H54 (cell line): ENCODE data around the gene DIPK1C.

Source experiments
- DNase-seq: peaks from one replicate; pipeline ENCODE4 v3.0.0; 2011; ENCODE audit warnings: low spot score, mixed read lengths; ENCODE audit not compliant: insufficient read length
- FAIRE-seq: peaks from 3 replicates; lab custom pipeline; 2011; peaks lifted over from hg19 to GRCh38; lab: Jason Lieb, UNC
- POLR2A ChIP-seq: IDR thresholded peaks from 2 replicates; pipeline ENCODE4 v1.6.1; 2011; ENCODE audit warnings: low read depth, mild to moderate bottlenecking, low read length

The DIPK1C gene

DNA sequence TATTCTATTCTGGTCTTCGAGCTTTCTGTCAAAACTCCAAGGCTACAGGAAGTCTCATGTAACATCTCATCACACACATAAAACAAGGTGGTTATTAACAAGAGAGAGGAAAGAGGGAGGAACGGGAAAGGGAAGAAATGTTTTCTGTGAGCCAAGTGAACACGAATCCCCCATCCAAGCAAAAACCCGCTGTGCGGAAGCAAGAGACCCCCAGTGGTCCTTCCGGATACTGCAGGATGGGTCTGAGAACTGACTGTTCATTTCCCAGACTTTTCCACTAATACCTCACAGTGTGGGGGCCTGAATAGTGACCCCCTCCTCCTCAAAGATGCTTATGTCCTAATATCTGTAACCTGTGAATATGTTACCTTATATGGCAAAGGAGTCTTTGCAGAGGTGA, 19.0 kb upstream of the DIPK1C start:
- TF ChIP-seq POLR2A, result no peak
- FAIRE-seq (no peak), DNase-seq (no peak)

- TF ChIP-seq POLR2A, result no peak
- FAIRE-seq (no peak), DNase-seq (no peak)
Measured at GRCh38 chr18:74473976-74474640, 17.0 kb upstream of the DIPK1C start.

- FAIRE-seq (no peak), DNase-seq (no peak)
- no peak for TF ChIP-seq POLR2A
Measured at GRCh38 chr18:74472312-74472711, 15.2 kb upstream of the DIPK1C start.

GRCh38 chr18:74468547-74469061, 11.5 kb upstream of the DIPK1C start:
- FAIRE-seq (no peak), DNase-seq (no peak)
- TF ChIP-seq POLR2A, result no peak

DNA sequence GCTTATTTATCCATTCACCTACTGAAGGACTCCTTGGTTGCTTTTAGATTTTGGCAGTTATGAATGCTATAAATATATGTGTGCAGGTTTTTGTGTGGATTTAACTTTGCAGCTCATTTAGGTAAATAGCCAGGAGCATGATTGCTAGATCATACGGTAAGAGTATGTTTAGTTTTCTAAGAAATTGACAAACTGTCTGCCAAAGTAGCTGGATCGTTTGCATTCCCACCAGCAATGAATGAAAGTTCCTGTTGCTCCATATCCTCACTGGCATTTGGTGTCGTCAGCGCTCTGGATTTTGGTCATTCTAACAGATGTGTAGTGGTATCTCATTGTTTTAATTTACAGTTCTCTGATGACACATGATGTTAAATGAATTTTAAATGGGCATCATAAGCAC, 8.7 kb upstream of the DIPK1C start:
- FAIRE-seq (no peak), DNase-seq (no peak)
- no peak for TF ChIP-seq POLR2A

- TF ChIP-seq POLR2A, result no peak
- FAIRE-seq (no peak), DNase-seq (no peak)
Measured at GRCh38 chr18:74463983-74464382, 6.9 kb upstream of the DIPK1C start.

DNA sequence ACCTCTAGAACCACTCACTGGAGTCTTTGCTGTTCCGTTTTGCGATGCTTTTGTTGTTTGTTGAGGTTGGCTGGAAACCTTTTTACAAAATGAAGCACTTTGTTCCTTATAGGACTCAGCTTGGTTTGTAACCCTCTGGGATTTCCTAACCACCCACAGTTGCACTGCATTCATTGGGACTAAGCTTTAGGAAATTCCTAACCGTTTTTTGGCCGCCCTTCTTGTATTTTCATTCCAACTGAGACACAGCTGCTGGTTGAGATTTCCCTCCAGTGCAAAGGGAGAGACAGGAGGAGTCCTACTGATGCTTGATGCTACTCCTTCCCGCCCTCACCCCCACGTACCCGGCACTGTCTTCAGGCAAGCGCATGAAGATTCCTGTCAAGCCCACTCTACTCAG, 6.1 kb upstream of the DIPK1C start:
- FAIRE-seq (no peak), DNase-seq (no peak)
- no peak for TF ChIP-seq POLR2A

GRCh38 chr18:74460825-74461224, 3.7 kb upstream of the DIPK1C start:
- no peak for DNase-seq
- no peak for FAIRE-seq
- no peak for TF ChIP-seq POLR2A

- no peak for FAIRE-seq
- no peak for TF ChIP-seq POLR2A
- DNase-seq, result no peak
Measured at GRCh38 chr18:74459889-74460288, 2.8 kb upstream of the DIPK1C start.

- no peak for DNase-seq
- no peak for TF ChIP-seq POLR2A
- no peak for FAIRE-seq
Measured at GRCh38 chr18:74457725-74458421, 765 bp upstream of the DIPK1C start.

- DNase-seq, result no peak
- TF ChIP-seq POLR2A, result no peak
Measured at GRCh38 chr18:74456349-74457042, 612 bp downstream of the DIPK1C start.

DNA sequence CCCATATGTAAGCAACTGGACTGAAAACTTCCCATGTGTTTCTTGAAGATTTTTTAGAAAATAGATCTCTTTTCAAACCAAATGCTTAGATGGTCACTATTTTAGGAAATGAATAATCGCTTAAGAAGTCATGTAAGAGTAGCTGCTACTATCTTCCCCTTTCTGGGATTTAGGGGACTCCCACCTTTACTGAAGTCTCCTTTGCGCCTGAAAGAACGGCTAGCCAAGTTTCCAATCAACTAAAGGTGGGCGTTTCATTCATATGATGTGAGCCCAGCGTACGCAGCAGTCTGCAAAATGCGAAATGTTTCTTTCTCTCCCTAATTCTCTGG, 1.1 kb downstream of the DIPK1C start:
- FAIRE-seq, result no peak
- no peak for DNase-seq
- TF ChIP-seq POLR2A, result no peak

More at GRCh38 chr18:74456349-74457042, 612 bp downstream of the DIPK1C start:
- no peak for FAIRE-seq

GRCh38 chr18:74455386-74455785, 1.7 kb downstream of the DIPK1C start:
- no peak for FAIRE-seq
- no peak for TF ChIP-seq POLR2A
- no peak for DNase-seq

- DNase-seq, result no peak
- no peak for TF ChIP-seq POLR2A
- FAIRE-seq, result no peak
Measured at GRCh38 chr18:74454279-74454751, 2.8 kb downstream of the DIPK1C start.

- no peak for TF ChIP-seq POLR2A
- DNase-seq, result no peak
- no peak for FAIRE-seq
Measured at GRCh38 chr18:74453642-74454198, 3.4 kb downstream of the DIPK1C start.
